Activated naive CD4-positive, alpha-beta T cell treated with anti-CD3 and anti-CD28 coated beads, Interleukin-2, amount 50 U/mL, for 16 hours (primary cell): ENCODE data around the gene EXOSC10.
"Not testable (repeated sequence)": the region's sequence is repeated elsewhere in the genome, so short reads cannot be mapped to it uniquely, and the experiment has no call there.

Experiments
- DNase-seq: peaks from one replicate; pipeline ENCODE4 v3.0.0-alpha.2; 2020

The EXOSC10 gene

GRCh38 chr1:11107599-11107998 is 7.9 kb upstream of the EXOSC10 start:
- DNase-seq, result no peak

- DNase-seq, result no peak
Observed at GRCh38 chr1:11105586-11105985, 5.9 kb upstream of the EXOSC10 start.

- no peak for DNase-seq
Observed at GRCh38 chr1:11101347-11101746, 1.7 kb upstream of the EXOSC10 start.

DNA sequence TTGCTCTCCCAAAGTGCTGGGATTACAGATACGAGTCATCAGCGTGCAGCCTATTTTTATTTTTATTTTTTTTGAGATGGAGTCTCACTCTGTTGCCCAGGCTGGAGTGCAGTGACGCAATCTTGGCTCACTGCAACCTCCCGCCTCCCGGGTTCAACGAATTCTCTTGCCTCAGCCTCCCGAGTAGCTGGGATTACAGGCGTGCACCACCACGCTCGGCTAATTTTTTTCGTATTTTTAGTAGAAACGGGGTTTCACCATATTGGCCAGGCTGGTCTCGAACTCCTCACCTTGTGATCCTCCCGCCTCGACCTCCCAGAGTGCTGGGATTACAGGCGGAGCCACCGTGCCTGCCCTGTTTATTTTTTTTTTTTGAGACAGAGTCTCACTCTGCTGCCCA is 1.1 kb upstream of the EXOSC10 start:
- DNase-seq, result not testable (repeated sequence)

DNA sequence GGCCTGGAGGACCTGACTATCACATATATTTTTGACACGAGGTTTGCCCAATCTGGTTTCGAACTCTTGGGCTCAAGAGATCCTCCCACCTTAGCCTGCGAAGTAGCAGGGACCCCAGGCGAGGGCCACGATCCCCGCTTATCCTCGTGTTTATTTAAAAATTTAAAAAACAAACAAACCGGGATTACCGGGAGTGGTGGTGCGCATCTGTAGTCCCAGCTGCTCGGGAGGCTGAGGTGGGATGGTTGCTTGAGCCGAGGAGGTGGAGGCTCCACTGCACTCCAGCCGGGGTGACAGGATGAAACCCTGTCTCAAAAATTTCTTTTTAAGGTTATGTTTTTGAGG is 452 bp upstream of the EXOSC10 start:
- DNase-seq, result no peak

- no peak for DNase-seq
Observed at GRCh38 chr1:11098931-11099309, 749 bp downstream of the EXOSC10 start.

DNA sequence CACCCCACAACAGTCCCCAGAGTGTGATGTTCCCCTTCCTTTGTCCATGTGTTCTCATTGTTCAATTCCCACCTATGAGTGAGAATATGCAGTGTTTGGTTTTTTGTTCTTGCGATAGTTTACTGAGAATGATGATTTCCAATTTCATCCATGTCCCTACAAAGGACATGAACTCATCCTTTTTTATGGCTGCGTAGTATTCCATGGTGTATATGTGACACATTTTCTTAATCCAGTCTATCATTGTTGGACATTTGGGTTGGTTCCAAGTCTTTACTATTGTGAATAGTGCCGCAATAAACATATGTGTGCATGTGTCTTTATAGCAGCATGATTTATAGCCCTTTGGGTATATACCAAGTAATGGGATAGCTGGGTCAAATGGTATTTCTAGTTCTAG is 15.9 kb downstream of the EXOSC10 start:
- not testable (repeated sequence) for DNase-seq

GRCh38 chr1:11080931-11081330 is 18.7 kb downstream of the EXOSC10 start:
- no peak for DNase-seq

- no peak for DNase-seq
Observed at GRCh38 chr1:11078631-11079030, 21.0 kb downstream of the EXOSC10 start.

GRCh38 chr1:11073398-11073797 is 26.3 kb downstream of the EXOSC10 start:
- DNase-seq, result not testable (repeated sequence)

DNA sequence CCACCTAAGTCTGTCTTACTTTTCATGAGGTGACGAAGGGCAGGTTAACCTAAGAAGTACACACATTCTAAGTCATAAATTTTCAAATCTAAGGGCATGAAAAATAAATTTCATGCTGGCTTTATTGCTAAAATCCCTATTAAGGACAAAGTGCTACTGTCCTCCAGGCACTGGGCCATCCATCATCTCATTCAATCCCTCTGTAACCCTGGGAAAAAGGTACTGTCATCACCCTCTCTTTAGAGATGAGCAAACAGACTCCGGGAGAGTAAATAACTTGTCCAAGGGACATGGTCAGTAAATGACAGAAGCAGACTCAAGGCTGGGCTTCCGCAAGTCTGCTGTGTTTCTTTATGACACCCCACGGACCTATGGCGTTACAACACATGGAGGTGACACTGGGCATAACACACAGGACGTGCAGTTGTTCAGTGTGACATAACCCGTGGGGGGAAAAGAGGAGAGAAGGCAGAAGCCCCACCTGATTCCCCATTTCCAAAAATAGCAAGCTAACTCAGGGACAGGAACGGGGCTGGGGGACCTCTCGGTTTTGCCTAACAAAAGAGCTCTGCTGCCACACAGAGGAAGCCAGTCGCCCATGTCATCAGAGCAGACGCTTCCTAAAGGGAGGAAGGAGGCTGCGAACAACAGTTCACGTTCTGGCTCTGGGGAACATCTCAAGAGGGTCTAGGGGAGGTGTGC is 27.3 kb downstream of the EXOSC10 start:
- no peak for DNase-seq

DNA sequence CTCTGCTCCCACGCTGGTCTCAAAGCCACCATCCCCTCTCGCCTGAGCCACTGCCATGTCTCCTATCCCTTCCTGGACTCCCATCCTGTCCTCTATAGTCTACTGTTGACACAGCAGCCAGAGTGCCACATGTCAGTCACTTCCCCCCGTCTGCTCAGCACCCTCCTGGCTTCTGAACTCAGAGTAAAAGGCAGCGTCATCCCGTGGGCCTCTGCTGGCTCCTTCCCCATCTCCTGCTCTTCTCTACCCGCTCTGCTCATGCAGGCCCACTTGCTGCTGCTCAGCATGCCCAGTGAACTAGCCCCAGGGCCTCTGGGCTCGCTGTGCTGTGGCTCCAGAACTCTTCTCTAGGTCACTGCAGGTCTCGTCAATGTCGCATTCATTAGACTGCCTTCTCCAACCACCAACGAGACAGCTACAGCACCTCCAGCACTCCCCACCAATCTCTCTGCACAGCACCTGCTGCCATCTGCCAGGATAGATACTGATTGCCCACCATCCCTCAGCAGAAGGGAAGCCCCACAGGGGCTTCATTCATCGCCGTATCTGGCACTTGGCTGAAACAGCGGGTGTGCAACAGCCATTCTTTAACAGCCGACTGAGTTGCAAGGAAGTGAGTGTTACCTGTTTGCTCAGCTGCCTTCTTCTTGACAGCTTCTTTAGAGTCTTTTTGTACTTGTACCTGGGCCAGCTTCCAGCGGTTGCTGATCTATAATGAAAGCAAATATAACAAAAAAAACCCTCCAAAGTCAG is 28.0 kb downstream of the EXOSC10 start:
- DNase-seq, result no peak

- no peak for DNase-seq
Observed at GRCh38 chr1:11070876-11071275, 28.8 kb downstream of the EXOSC10 start.

- DNase-seq, result no peak
Observed at GRCh38 chr1:11068600-11069473, 30.8 kb downstream of the EXOSC10 start.

GRCh38 chr1:11067716-11068599 is 31.7 kb downstream of the EXOSC10 start:
- DNase-seq, result no peak

GRCh38 chr1:11065796-11066195 is 33.9 kb downstream of the EXOSC10 start:
- no peak for DNase-seq

GRCh38 chr1:11064942-11065341 is 34.7 kb downstream of the EXOSC10 start:
- no peak for DNase-seq

GRCh38 chr1:11063937-11064537 is 35.6 kb downstream of the EXOSC10 start:
- not testable (repeated sequence) for DNase-seq

GRCh38 chr1:11062965-11063401 is 36.7 kb downstream of the EXOSC10 start:
- no peak for DNase-seq

DNA sequence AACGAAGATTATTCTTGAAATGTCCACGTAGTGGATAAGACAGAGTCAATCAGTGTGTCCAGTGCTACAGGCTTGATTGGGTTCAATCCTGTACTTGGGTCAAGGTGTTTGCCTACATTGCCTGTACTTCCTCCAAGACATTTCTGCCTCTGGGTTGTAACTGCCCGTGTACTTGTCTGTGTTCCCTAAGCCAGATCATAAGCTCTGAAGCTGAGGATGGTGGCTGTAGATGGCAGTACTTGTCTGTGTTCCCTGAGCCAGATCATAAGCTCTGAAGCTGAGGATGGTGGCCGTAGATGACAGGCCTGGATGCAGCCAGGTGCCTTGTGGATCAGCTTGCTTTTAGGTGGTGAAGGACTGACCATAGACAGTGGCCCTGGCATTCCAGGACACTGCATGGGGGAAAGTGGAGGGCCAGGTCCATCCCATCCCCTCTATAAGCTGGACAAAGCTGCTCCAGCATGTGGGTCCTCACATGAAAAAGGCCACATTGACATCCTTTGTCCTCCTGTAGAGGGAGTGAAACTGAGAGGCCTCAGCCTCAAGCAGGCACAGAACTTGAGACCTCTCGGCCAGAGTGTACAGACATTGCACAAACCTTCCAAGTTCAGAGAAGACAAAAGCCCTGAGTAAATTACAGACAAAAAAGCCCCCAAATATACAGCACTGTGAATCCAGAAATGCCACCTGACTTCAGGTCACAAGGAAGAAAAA is 37.9 kb downstream of the EXOSC10 start:
- DNase-seq, result no peak
